DOHH2 (cell line): Measurements from ENCODE around the gene CAP1.

Experiments
- EZH2phosphoT487 ChIP-seq: fragments of 200-600 bp; sonication (generic); IDR thresholded peaks from 2 replicates; pipeline ENCODE4 v1.6.1; 2017; ENCODE audit warnings: borderline replicate concordance, mild to moderate bottlenecking, antibody characterized with exemption, low read length, moderate library complexity, mixed read lengths
- TF ChIP-seq, protein P1 (sequence below): fragments of 200-600 bp; sonication (generic); IDR thresholded peaks from one replicate; pipeline ENCODE4 v1.5.1; 2014; ENCODE audit warnings: antibody characterized with exemption, mild to moderate bottlenecking, low read depth, low read length; ENCODE audit not compliant: poor library complexity, severe bottlenecking

DNA sequence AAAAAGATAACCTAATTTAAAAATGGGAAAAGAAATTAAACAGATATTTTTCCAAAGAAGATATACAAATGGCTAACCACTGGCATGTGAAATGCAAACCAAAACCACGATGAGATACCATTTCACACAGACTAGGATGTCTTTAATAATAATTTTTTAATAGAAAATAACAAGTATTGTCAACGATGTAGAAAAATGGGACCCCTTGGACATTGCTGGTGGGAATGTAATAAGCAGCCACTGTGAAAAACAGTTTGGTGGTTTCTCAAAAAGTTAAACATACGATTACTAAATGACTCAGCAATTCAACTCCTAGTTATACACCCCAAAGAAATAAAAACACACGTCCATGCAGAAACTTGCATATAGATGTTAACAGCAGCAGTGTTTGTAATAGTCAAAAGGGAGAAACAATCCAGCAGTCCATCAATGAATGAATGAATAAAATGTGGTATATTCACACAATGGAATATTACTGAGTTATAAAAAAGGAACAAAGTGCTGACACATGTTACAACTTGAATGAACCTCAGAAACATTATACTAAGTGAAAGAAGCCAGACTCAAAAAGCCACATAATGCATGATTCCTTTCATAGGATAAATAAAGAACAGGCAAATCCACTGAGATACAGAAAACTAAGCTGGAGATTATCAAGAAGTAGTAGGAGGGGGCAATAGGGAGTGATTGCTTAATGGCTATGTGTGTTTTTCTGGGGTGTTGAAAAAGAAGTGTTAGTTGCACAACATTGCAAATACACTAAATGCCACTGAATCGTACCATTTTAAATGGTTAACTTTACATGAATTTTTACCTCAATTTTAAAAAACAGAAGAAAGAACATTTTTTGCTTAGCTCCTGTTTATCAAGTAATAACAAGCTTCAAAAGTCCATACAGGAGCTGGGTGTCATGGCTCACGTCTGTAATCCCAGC lies 52.4 kb downstream of the CAP1 start:
- TF ChIP-seq, protein P1, sequence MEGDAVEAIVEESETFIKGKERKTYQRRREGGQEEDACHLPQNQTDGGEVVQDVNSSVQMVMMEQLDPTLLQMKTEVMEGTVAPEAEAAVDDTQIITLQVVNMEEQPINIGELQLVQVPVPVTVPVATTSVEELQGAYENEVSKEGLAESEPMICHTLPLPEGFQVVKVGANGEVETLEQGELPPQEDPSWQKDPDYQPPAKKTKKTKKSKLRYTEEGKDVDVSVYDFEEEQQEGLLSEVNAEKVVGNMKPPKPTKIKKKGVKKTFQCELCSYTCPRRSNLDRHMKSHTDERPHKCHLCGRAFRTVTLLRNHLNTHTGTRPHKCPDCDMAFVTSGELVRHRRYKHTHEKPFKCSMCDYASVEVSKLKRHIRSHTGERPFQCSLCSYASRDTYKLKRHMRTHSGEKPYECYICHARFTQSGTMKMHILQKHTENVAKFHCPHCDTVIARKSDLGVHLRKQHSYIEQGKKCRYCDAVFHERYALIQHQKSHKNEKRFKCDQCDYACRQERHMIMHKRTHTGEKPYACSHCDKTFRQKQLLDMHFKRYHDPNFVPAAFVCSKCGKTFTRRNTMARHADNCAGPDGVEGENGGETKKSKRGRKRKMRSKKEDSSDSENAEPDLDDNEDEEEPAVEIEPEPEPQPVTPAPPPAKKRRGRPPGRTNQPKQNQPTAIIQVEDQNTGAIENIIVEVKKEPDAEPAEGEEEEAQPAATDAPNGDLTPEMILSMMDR = no peak
- TF ChIP-seq EZH2phosphoT487 = no peak
